K562 (cell line): ENCODE data around the gene BCAR1. TPM values are rescaled to one million over a fixed set of nuclear protein-coding genes. Genes with fewer than 3 reads are reported as not detected.

ENCODE experiments used
- ATAC-seq: fragments of 200-7000 bp; cut with Tn5 transposase; 3 replicates; pipeline ENCODE4 v1.9.1; 2020; ENCODE audit warnings: moderate library complexity
- BruUV-seq: library from RNA; stranded (reverse); fragments of 400-500 nt; replicated peaks from 2 replicates; lab custom pipeline; 2021; lab: Mats Ljungman, UMichigan
- CTCF ChIA-PET: fragments of 300-600 bp; formaldehyde crosslinking; extraction: SDS; loops from one replicate; lab custom pipeline; 2021; ENCODE audit warnings: low intra/inter-chr PET ratio; lab: Yijun Ruan, JAX
- POLR2A ChIA-PET: fragments of 300-600, 350-650 bp; sonication (Branson Sonifier 250); formaldehyde crosslinking; extraction: SDS; loops from one replicate; lab custom pipeline; 2021; ENCODE audit warnings: antibody characterized with exemption, inconsistent platforms; lab: Yijun Ruan, JAX
- DNase-seq, 4 experiments: peaks; one replicate each; pipeline versions ENCODE4 v3.0.0 to v3.0.0-alpha.2; 2011 to 2018; ENCODE audit warnings: low spot score in 3 of 4, mixed read lengths in 3 of 4; ENCODE audit errors: extremely low read depth in 1 of 4
- FAIRE-seq: peaks from 2 replicates; lab custom pipeline; 2011; peaks lifted over from hg19 to GRCh38; lab: Jason Lieb, UNC
- H2AFZ ChIP-seq: 2 replicates; pipeline ENCODE4 v1.6.0; 2011; ENCODE audit warnings: low read depth, low read length, control low read depth, inconsistent platforms
- H3K27ac ChIP-seq: fragments of 200-600 bp; 3 replicates; pipeline ENCODE4 v1.8.0; 2011; ENCODE audit warnings: low read depth, mild to moderate bottlenecking, control low read depth, inconsistent platforms, low read length, moderate library complexity, mixed read lengths; ENCODE audit errors: extremely low read depth
- H3K27me3 ChIP-seq, 2 experiments: fragments of 300-600 bp in 1 of 2; 2 replicates in 1 of 2; 3 replicates in 1 of 2; pipeline versions ENCODE4 v1.6.0 to v1.8.0; 2011; ENCODE audit warnings: inconsistent platforms in 2 of 2, low read length in 2 of 2, mild to moderate bottlenecking in 1 of 2, mixed read lengths in 1 of 2, moderate library complexity in 1 of 2; ENCODE audit not compliant: control insufficient read depth in 2 of 2, insufficient read depth in 2 of 2
- H3K36me3 ChIP-seq: fragments of 300-600 bp; 3 replicates; pipeline ENCODE4 v1.8.0; 2011; ENCODE audit warnings: mild to moderate bottlenecking, low read length, inconsistent platforms; ENCODE audit not compliant: control insufficient read depth, insufficient read depth
- H3K4me1 ChIP-seq, 2 experiments: fragments of 200-600 bp in 1 of 2; replicated peaks in 1 of 2; 2 replicates in 1 of 2; 3 replicates in 1 of 2; pipeline versions ENCODE4 v1.5.1 to v1.8.0; 2011; ENCODE audit warnings: inconsistent platforms in 2 of 2, low read length in 2 of 2, mild to moderate bottlenecking in 1 of 2, mixed read lengths in 1 of 2, moderate library complexity in 1 of 2; ENCODE audit not compliant: control insufficient read depth in 2 of 2, insufficient read depth in 2 of 2
- H3K4me2 ChIP-seq: 2 replicates; pipeline ENCODE4 v1.6.1; 2011; ENCODE audit warnings: low read length, control low read depth, inconsistent platforms, mixed read lengths; ENCODE audit not compliant: insufficient read depth
- H3K4me3 ChIP-seq: fragments of 200-600 bp; sonication (generic), shearing (Covaris generic); 2 replicates; pipeline ENCODE4 v1.5.1; 2016; ENCODE audit warnings: control low read depth, inconsistent platforms
- H3K79me2 ChIP-seq: fragments of 200-600 bp; 3 replicates; pipeline ENCODE4 v1.8.0; 2011; ENCODE audit warnings: low read length, inconsistent platforms; ENCODE audit not compliant: control insufficient read depth, insufficient read depth
- H3K9ac ChIP-seq, 2 experiments: 2 replicates each; pipeline versions ENCODE4 v1.6.0 to v1.6.1; 2011; ENCODE audit warnings: low read depth in 2 of 2, low read length in 2 of 2, control low read depth in 1 of 2, inconsistent platforms in 1 of 2, mild to moderate bottlenecking in 1 of 2, mixed read lengths in 1 of 2; ENCODE audit not compliant: insufficient read depth in 1 of 2
- H3K9me1 ChIP-seq: one replicate; pipeline ENCODE4 v1.6.0; 2011; ENCODE audit warnings: inconsistent platforms, mild to moderate bottlenecking, low read length, moderate library complexity; ENCODE audit not compliant: control insufficient read depth, insufficient read depth
- H3K9me3 ChIP-seq: replicated peaks from 2 replicates; pipeline ENCODE4 v1.5.1; 2011; ENCODE audit warnings: low read depth, low read length, inconsistent platforms; ENCODE audit not compliant: control insufficient read depth, insufficient read depth
- H4K20me1 ChIP-seq: replicated peaks from 2 replicates; pipeline ENCODE4 v1.6.1; 2011; ENCODE audit warnings: low read length, inconsistent platforms, mixed read lengths; ENCODE audit not compliant: control insufficient read depth, insufficient read depth
- NEUROD1 ChIP-seq: fragments of 150-350 bp; IDR thresholded peaks from 2 replicates; pipeline ENCODE4 v1.6.1; 2014; ENCODE audit warnings: borderline replicate concordance, low read length, low read depth; ENCODE audit not compliant: partially characterized antibody
- RAD21 ChIP-seq, 2 experiments: fragments of 250-450 bp in 1 of 2; fragments of 450-650 bp in 1 of 2; sonication (Bioruptor Pico) in 1 of 2; formaldehyde crosslinking in 1 of 2; IDR thresholded peaks in 1 of 2; conservative IDR thresholded peaks in 1 of 2; 2 replicates each; pipeline versions ENCODE4 v1.4.0 to v1.8.0; 2020 to 2022; ENCODE audit warnings: mild to moderate bottlenecking in 2 of 2, moderate library complexity in 1 of 2
- RCOR1 ChIP-seq, 2 experiments: IDR thresholded peaks; 2 replicates each; pipeline ENCODE4 v1.6.1; 2012; ENCODE audit warnings: low read depth in 2 of 2, low read length in 2 of 2, borderline replicate concordance in 1 of 2, improper control_type of control experiment in 1 of 2
- ZNF121 ChIP-seq: sonication (generic); formaldehyde crosslinking; conservative IDR thresholded peaks from 2 replicates; pipeline ENCODE4 v1.8.0; 2022; ENCODE audit warnings: missing genetic modification reagents
- WGBS: fragments of 100-300 bp; shearing (Covaris generic); methylation state at CpG from one replicate; pipeline ENCODE4 v1.1.6; 2016; ENCODE audit warnings: low coverage, mixed read lengths; ENCODE audit not compliant: insufficient coverage; ENCODE audit errors: missing lambda C conversion rate; 5-methylcytosine and 5-hydroxymethylcytosine counted together
- in situ Hi-C: fragments of 300-500 bp; cut with MboI; formaldehyde crosslinking; loops from 4 replicates; pipeline ENCODE4 v1.15.0; 2018; ENCODE audit warnings: inconsistent platforms, mixed read lengths
- intact Hi-C: fragments of 100-400 bp; cut with micrococcal nuclease; formaldehyde crosslinking; loops from 2 replicates; pipeline ENCODE4 v1.14.2; 2022
- polyA plus RNA-seq, 8 experiments: library from polyadenylated mRNA; depleted of rRNA in 4 of 8; stranded (reverse) in 5 of 8; unstranded in 3 of 8; fragments of >200 nt; fragmentation: Nextera tagmentation in 2 of 8; fragmentation: Illumina TruSeq in 1 of 8; extraction: Ambion mirVana in 2 of 8; extraction: Trizol in 1 of 8; gene quantifications; 2 replicates each; pipeline versions ENCODE4 v1.2.1 to v1.2.3, GENCODE V29; 2011 to 2014; ENCODE audit warnings: inconsistent platforms in 1 of 8, missing spikeins in 1 of 8
- total RNA-seq, 7 experiments: library from RNA; depleted of rRNA in 6 of 7; stranded (reverse); fragments of >200 nt in 6 of 7; fragmentation: Illumina TruSeq in 2 of 7; extraction: Trizol in 2 of 7; gene quantifications; 2 replicates each; pipeline versions ENCODE4 v1.2.1 to v1.2.3, GENCODE V29; 2011 to 2021; ENCODE audit warnings: low replicate concordance in 1 of 7
- TF ChIP-seq, protein P1 (sequence below), 3 experiments: IDR thresholded peaks in 2 of 3; conservative IDR thresholded peaks in 1 of 3; 2 replicates each; pipeline ENCODE4 v1.5.1; 2011 to 2012; ENCODE audit warnings: low read length in 3 of 3, mild to moderate bottlenecking in 3 of 3, control low read depth in 2 of 3, improper control_type of control experiment in 1 of 3, inconsistent platforms in 1 of 3, low read depth in 1 of 3, mixed read lengths in 1 of 3, moderate library complexity in 1 of 3; ENCODE audit not compliant: insufficient read depth in 2 of 3

The BCAR1 gene
- total and polyA plus RNA-seq, 9 of the 15 experiments (the other 6 are each of a cell fraction or from before 2014, with no cell fraction given): 0.10 to 26.3 (median 3.6) TPM

- Histone ChIP-seq H3K4me1 (peaks cover 0 to 8% of the 10 kb centered on the region in 2 experiments; a peak in 3 of 5 replicates), H2AFZ (peak overlapping the region; percentile 65; the same call in 1 of the 2 replicates), H3K4me2 (peak overlapping the region; percentile 60), H4K20me1 (no peaks in the 10 kb centered on the region), H3K27me3 (peaks cover 44 to 51% of the 10 kb centered on the region in 2 experiments), H3K9ac (no peak overlapping the region), H3K9me1 (no peaks in the 10 kb centered on the region), H3K4me3 (no peak overlapping the region), H3K9me3 (no peaks in the 10 kb centered on the region), H3K79me2 (no peaks in the 10 kb centered on the region), H3K27ac (no peak overlapping the region), H3K36me3 (no peaks in the 10 kb centered on the region)
- 9% methylated on average over 14 of the region's 14 CpGs for WGBS
- FAIRE-seq: no peak
- peak in 1 of 2 experiments; percentile 56; a peak in 2 of 4 replicates for TF ChIP-seq RAD21 (CRISPR knock-in tag; conservative IDR thresholded peaks at IDR 0.05 in 1 of 2, IDR thresholded peaks at IDR 0.05 in 1 of 2)
- peak; percentile 33 for TF ChIP-seq NEUROD1
- TF ChIP-seq, protein P1, sequence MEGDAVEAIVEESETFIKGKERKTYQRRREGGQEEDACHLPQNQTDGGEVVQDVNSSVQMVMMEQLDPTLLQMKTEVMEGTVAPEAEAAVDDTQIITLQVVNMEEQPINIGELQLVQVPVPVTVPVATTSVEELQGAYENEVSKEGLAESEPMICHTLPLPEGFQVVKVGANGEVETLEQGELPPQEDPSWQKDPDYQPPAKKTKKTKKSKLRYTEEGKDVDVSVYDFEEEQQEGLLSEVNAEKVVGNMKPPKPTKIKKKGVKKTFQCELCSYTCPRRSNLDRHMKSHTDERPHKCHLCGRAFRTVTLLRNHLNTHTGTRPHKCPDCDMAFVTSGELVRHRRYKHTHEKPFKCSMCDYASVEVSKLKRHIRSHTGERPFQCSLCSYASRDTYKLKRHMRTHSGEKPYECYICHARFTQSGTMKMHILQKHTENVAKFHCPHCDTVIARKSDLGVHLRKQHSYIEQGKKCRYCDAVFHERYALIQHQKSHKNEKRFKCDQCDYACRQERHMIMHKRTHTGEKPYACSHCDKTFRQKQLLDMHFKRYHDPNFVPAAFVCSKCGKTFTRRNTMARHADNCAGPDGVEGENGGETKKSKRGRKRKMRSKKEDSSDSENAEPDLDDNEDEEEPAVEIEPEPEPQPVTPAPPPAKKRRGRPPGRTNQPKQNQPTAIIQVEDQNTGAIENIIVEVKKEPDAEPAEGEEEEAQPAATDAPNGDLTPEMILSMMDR (IDR thresholded peaks at IDR 0.05 in 2 of 3, conservative IDR thresholded peaks at IDR 0.05 in 1 of 3; ENCODE audit: insufficient read depth in 2 of 3, low read depth in 1 of 3, low read length in 3 of 3): peak; percentile 26 to 41 (median 32); a peak in 3 of 6 replicates
- 0 out of 4 replicates have a peak, but pooled peaks of 1 of the 2 experiments have one; percentile 2 for TF ChIP-seq RCOR1 (IDR thresholded peaks at IDR 0.05; ENCODE audit: borderline replicate concordance in 1 of 2, low read depth in 2 of 2, low read length in 2 of 2)
- TF ChIP-seq ZNF121 (CRISPR knock-in tag): no peak
- no peak for DNase-seq
- ChIA-PET CTCF (interaction anchor here (2.0 kb wide), 1 partner anchor 266 kb away, joined by 6 read pairs; the partner anchor contains the start of gene TMEM170A), POLR2A (interaction anchor here (0.6 kb wide), 1 partner anchor 224 kb away, joined by 3 read pairs; no protein-coding TSS in a partner anchor)
- BruUV-seq: no TSS peak
- intact Hi-C loops (loop anchor here (2.0 to 5.0 kb wide), 3 partner anchors 35 to 267 kb away; partner anchors contain the start of genes TMEM170A and ZNRF1), in situ Hi-C loops (no loop called here)
- peak; percentile 33 for ATAC-seq
These were observed 53.8 kb downstream of the BCAR1 start for GRCh38 chr16:75197522-75198134.
